Natural killer cell (primary cell): Measurements from ENCODE around the gene CACFD1. TPM values are rescaled to one million over a fixed set of nuclear protein-coding genes. Genes with fewer than 3 reads are reported as not detected.

Source experiments
- ATAC-seq, 3 donors: fragments of 150-1000 bp in 2 of 3; fragments of 200-7000 bp in 1 of 3; cut with Tn5 transposase; 1 replicate in 1 of 3; 2 replicates in 2 of 3; pipeline ENCODE4 v1.10.0; 2021; ENCODE audit warnings: mild to moderate bottlenecking in 2 of 3, moderate library complexity in 2 of 3
- DNase-seq, 2 donors: peaks; one replicate each; pipeline versions ENCODE4 v3.0.0 to v3.0.0-alpha.2; 2013 to 2021; ENCODE audit warnings: mixed read lengths in 1 of 2
- H3K27ac ChIP-seq: one replicate; pipeline ENCODE4 v1.5.1; 2013; ENCODE audit warnings: mild to moderate bottlenecking, low read length
- H3K27me3 ChIP-seq: one replicate; pipeline ENCODE4 v1.6.1; 2013; ENCODE audit warnings: low read length; ENCODE audit not compliant: control insufficient read depth, insufficient read depth
- H3K36me3 ChIP-seq: one replicate; pipeline ENCODE4 v1.6.1; 2013; ENCODE audit warnings: low read length; ENCODE audit not compliant: control insufficient read depth, insufficient read depth
- H3K4me1 ChIP-seq: one replicate; pipeline ENCODE4 v1.6.1; 2013; ENCODE audit warnings: low read length; ENCODE audit not compliant: control insufficient read depth, insufficient read depth
- H3K4me3 ChIP-seq: one replicate; pipeline ENCODE4 v1.5.1; 2013; ENCODE audit warnings: low read length
- H3K9me3 ChIP-seq: one replicate; pipeline ENCODE4 v1.6.1; 2013; ENCODE audit warnings: low read length; ENCODE audit not compliant: control insufficient read depth, insufficient read depth
- H3K27ac Mint-ChIP-seq, 2 donors: one replicate each; pipeline ENCODE4 v1.8.0; 2022; ENCODE audit warnings: mild to moderate bottlenecking in 2 of 2, mixed read lengths in 2 of 2, moderate library complexity in 1 of 2
- H3K27me3 Mint-ChIP-seq, 2 donors: one replicate each; pipeline ENCODE4 v1.8.0; 2022; ENCODE audit warnings: low read depth in 2 of 2, mixed read lengths in 2 of 2
- H3K36me3 Mint-ChIP-seq: one replicate; pipeline ENCODE4 v1.8.0; 2022; ENCODE audit warnings: mixed read lengths
- H3K4me1 Mint-ChIP-seq, 2 donors: one replicate each; pipeline ENCODE4 v1.8.0; 2022; ENCODE audit warnings: mixed read lengths in 2 of 2
- H3K4me3 Mint-ChIP-seq: one replicate; pipeline ENCODE4 v1.8.0; 2022; ENCODE audit warnings: mild to moderate bottlenecking, moderate library complexity, mixed read lengths
- H3K9me3 Mint-ChIP-seq, 2 donors: one replicate each; pipeline ENCODE4 v1.8.0; 2022; ENCODE audit warnings: mixed read lengths in 2 of 2
- WGBS: methylation state at CpG from one replicate; pipeline ENCODE4 v1.1.7; 2013; ENCODE audit warnings: missing lambda C conversion rate; ENCODE audit not compliant: insufficient coverage; 5-methylcytosine and 5-hydroxymethylcytosine counted together
- intact Hi-C: fragments of 100-400 bp; cut with micrococcal nuclease; formaldehyde crosslinking; loops from one replicate; pipeline ENCODE4 v1.14.2; 2022
- total RNA-seq, 4 donors: library from RNA; stranded (reverse); fragments of 120-200 nt in 1 of 4; gene quantifications; one replicate each; pipeline versions ENCODE4 v1.2.3 to v1.2.4, GENCODE V29; 2013 to 2022
- TF ChIP-seq, protein P1 (sequence below): fragments of 200-600 bp; IDR thresholded peaks from one replicate; pipeline ENCODE4 v1.8.0; 2022; ENCODE audit warnings: antibody characterized with exemption

Gene CACFD1
- total RNA-seq, 3 donors from 2014 or later (not counting 1 experiment from before 2014, with no cell fraction given), result 4.5 to 8.3 (median 5.4) TPM

DNA sequence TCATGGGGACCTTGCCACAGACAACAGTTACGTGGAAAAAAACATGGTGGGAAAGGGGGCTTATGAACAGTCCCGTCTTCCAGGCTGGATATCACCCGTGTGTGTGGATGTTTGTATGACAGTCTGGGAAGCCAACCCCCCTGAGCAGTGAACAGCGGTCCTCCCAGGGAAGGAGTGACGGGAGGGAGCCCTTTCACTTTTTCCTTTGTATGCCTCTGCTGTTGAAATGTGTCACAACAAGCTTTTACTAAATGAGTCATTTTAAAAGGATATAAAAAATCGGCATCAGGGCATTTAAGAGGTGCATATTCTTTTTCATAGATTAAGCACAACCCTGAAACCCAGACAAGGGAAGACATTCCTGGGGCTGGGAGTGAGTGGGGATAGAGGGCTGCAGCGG lies 59.9 kb downstream of the CACFD1 start:
- Histone ChIP-seq H3K4me3 (no peak overlapping the region), H3K27ac (no peak overlapping the region), H3K4me1 (peaks cover 6% of the 10 kb centered on the region), H3K36me3 (no peaks in the 10 kb centered on the region), H3K27me3 (no peaks in the 10 kb centered on the region), H3K9me3 (no peaks in the 10 kb centered on the region)
- H3K27me3 Mint-ChIP-seq, result no peaks in the 10 kb centered on the region
- TF ChIP-seq, protein P1, sequence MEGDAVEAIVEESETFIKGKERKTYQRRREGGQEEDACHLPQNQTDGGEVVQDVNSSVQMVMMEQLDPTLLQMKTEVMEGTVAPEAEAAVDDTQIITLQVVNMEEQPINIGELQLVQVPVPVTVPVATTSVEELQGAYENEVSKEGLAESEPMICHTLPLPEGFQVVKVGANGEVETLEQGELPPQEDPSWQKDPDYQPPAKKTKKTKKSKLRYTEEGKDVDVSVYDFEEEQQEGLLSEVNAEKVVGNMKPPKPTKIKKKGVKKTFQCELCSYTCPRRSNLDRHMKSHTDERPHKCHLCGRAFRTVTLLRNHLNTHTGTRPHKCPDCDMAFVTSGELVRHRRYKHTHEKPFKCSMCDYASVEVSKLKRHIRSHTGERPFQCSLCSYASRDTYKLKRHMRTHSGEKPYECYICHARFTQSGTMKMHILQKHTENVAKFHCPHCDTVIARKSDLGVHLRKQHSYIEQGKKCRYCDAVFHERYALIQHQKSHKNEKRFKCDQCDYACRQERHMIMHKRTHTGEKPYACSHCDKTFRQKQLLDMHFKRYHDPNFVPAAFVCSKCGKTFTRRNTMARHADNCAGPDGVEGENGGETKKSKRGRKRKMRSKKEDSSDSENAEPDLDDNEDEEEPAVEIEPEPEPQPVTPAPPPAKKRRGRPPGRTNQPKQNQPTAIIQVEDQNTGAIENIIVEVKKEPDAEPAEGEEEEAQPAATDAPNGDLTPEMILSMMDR, result no peak
- no peak overlapping the region for H3K27ac Mint-ChIP-seq
- 88% methylated on average over 7 of the region's 7 CpGs for WGBS
- no peaks in the 10 kb centered on the region for H3K9me3 Mint-ChIP-seq
- intact Hi-C loops, result no loop called here
- no peaks in the 10 kb centered on the region for H3K36me3 Mint-ChIP-seq
- H3K4me1 Mint-ChIP-seq, result no peaks in the 10 kb centered on the region
- ATAC-seq, result no peak
- H3K4me3 Mint-ChIP-seq, result no peak overlapping the region
- no peak for DNase-seq

DNA sequence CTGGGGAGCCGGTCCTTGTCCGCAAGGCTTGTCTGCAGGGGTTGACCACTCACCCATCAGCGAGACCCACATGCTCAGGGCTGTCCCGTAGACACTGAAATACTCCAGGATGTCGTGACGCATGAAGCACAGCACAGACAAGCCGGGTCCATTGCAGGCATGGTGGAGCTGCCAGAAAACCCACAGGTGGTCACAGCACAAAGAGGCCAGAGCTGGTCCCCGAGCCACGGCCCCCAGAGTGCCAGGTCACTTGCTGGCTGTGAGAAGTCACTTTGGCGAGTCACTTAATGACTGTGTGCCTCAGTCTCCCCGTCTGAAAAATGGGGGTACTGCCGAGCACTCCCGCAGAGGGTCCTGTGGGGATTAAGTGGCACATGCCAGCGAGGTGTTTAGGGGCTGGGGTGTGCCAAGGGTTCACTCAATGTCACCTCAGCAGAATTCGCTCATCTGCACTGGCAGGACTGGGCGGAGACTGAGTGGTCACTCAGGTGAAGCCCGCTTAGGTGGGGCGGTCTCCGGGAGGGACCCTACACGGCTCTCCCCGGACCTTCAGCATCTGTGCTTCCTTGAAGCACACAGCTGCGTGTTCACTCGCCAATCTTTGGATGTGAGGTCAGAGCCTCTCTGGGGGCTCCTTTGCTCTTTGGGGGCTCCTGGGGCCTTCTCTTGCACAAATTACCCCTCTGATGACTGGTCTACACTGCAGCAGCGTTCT lies 60.5 kb downstream of the CACFD1 start:
- no peak overlapping the region for H3K4me3 ChIP-seq
- DNase-seq, result no peak
- Mint-ChIP-seq H3K4me1 (no peaks in the 10 kb centered on the region), H3K27ac (no peak overlapping the region), H3K4me3 (no peak overlapping the region), H3K27me3 (no peaks in the 10 kb centered on the region), H3K9me3 (no peaks in the 10 kb centered on the region), H3K36me3 (no peaks in the 10 kb centered on the region)
- no peak overlapping the region for H3K27ac ChIP-seq
- 86% methylated on average over 24 of the region's 24 CpGs for whole genome bisulfite sequencing
- H3K36me3 ChIP-seq, result no peaks in the 10 kb centered on the region
- intact Hi-C loops, result no loop called here
- no peak for ATAC-seq
- no peaks in the 10 kb centered on the region for H3K9me3 ChIP-seq
- peaks cover 6% of the 10 kb centered on the region for H3K4me1 ChIP-seq
- TF ChIP-seq, protein P1, result no peak
- H3K27me3 ChIP-seq, result no peaks in the 10 kb centered on the region

Other genes with a start within 250 kb of the CACFD1 start
- 1 to 10 TPM in 1 of 3 donors, under 1 TPM in 2; 0.20 to 4.2 (median 0.56) TPM for gene ABO, start 184.8 kb upstream of the CACFD1 start, total RNA-seq
- gene SURF6, start 123.8 kb upstream of the CACFD1 start, total RNA-seq, result 10 to 100 TPM; 13.8 to 23.5 (median 21.3) TPM
- gene MED22, start 111.8 kb upstream of the CACFD1 start, total RNA-seq, result 10 to 100 TPM; 23.8 to 37.0 (median 28.1) TPM
- gene RPL7A, start 111.8 kb upstream of the CACFD1 start, total RNA-seq, result 1,000 to 10,000 TPM; 1,409 to 1,616 (median 1,600) TPM
- 10 to 100 TPM; 35.6 to 44.4 (median 37.2) TPM for gene SURF1, start 103.5 kb upstream of the CACFD1 start, total RNA-seq
- gene SURF2, start 103.4 kb upstream of the CACFD1 start, total RNA-seq, result 10 to 100 TPM; 14.3 to 14.9 (median 14.7) TPM
- 100 to 1,000 TPM; 111 to 135 (median 114) TPM for gene SURF4, start 83.9 kb upstream of the CACFD1 start, total RNA-seq
- gene STKLD1, start 83.6 kb upstream of the CACFD1 start, total RNA-seq, result 1 to 10 TPM in 2 of 3 donors, under 1 TPM in 1; 0.53 to 2.9 (median 1.1) TPM
- 10 to 100 TPM; 14.2 to 21.6 (median 18.8) TPM for gene REXO4, start 42.0 kb upstream of the CACFD1 start, total RNA-seq
- gene ADAMTS13, start 37.6 kb upstream of the CACFD1 start, total RNA-seq, result 1 to 10 TPM; 2.3 to 3.0 (median 2.8) TPM
- 10 to 100 TPM in 2 of 3 donors, 1 to 10 TPM in 1; 5.0 to 20.1 (median 18.5) TPM for gene SLC2A6, start 19.1 kb downstream of the CACFD1 start, total RNA-seq
- gene MYMK, start 65.0 kb downstream of the CACFD1 start, total RNA-seq, result not detected
- gene ADAMTSL2, start 74.7 kb downstream of the CACFD1 start, total RNA-seq, result not detected
- gene FAM163B, start 149.4 kb downstream of the CACFD1 start, total RNA-seq, result not detected
- not detected for gene DBH, start 176.4 kb downstream of the CACFD1 start, total RNA-seq